GM10266 (cell line): ENCODE results near the gene WDPCP.

Experiments used
- DNase-seq: peaks from one replicate; pipeline ENCODE4 v3.0.0; 2012; ENCODE audit errors: extremely low spot score
- TF ChIP-seq, protein P1 (sequence below): IDR thresholded peaks from 2 replicates; pipeline ENCODE4 v1.5.1; 2012; ENCODE audit warnings: mild to moderate bottlenecking, low read depth; ENCODE audit not compliant: control insufficient read depth, insufficient read depth; ENCODE audit errors: missing control alignments

The WDPCP gene

DNA sequence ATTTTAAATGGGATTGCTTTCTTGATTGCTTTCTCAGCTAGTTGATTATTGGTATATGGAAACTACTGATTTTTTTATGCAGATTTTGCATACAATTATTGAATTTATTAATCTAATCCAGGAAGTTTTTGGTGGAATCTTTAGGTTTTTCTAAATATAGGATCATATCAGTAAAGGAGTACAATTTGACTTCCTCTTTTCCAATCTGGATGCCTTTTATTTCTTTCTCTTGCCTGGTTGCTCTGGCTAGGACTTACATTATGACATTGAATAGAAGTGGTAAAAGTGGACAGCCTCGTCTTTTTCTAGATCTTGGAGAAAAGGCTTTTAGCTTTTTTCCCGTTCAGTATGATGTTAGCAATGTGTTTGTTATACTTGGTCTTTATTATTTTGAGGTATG, 486.3 kb downstream of the WDPCP start:
- TF ChIP-seq, protein P1, sequence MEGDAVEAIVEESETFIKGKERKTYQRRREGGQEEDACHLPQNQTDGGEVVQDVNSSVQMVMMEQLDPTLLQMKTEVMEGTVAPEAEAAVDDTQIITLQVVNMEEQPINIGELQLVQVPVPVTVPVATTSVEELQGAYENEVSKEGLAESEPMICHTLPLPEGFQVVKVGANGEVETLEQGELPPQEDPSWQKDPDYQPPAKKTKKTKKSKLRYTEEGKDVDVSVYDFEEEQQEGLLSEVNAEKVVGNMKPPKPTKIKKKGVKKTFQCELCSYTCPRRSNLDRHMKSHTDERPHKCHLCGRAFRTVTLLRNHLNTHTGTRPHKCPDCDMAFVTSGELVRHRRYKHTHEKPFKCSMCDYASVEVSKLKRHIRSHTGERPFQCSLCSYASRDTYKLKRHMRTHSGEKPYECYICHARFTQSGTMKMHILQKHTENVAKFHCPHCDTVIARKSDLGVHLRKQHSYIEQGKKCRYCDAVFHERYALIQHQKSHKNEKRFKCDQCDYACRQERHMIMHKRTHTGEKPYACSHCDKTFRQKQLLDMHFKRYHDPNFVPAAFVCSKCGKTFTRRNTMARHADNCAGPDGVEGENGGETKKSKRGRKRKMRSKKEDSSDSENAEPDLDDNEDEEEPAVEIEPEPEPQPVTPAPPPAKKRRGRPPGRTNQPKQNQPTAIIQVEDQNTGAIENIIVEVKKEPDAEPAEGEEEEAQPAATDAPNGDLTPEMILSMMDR, result no peak
- DNase-seq, result no peak

DNA sequence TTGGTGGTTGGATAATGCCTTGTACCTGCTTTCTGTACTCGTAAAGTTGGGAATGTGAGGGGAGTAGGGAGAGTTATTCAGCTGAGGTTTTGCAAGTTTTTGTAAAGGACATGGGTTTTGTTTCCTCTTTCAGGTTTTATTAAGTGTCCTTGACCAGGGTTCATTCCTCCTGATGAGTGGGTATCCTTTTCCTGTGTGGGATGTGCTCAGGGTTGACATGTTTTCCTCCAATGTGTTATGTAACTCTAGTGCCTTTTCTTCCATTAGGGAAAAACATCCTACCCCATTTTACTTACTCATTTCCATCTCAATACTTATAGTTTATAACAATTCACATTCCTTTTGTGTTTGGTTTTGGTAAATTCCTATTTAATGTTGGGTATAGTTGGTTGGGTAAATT, 489.2 kb downstream of the WDPCP start:
- TF ChIP-seq, protein P1, result no peak

DNA sequence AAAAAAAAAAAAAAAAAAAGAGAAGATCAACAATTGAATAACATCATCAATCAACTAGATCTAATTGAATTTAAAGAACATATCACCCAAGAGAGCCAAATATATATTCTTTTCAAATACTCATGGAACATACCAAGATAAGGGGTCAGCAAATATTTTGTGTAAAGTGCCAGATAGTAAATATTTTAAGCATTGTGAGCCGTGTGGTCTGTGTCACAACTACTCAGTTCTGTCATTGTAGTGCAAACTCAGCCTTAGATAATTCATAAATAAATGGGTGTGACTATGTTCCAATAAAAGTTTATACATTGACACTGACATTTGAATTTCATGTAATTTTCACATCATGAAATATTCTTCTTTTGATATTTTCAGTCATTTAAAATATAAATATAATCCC, 491.8 kb downstream of the WDPCP start:
- TF ChIP-seq, protein P1, result no peak

More for the DNA sequence above, 489.2 kb downstream of the WDPCP start:
- no peak for DNase-seq

DNA sequence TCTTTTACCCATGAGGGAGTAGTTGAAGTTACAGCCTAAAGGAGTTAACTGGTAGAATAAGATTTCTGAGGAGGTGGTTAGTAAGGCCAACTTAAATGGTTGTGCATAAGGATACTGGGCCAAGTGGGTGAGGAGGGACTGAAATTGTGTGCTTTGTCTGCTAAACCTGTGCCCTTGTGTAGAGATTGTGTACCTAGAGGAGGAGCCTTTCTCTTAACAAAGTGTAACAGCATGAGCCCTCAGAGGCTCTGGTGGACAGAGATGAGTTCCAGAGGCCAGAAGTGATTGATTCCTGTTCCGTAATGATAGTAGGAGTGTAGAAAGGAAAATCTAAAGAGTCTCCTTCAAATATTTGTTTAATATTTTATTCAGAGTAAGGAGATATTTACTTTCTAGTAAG, 494.8 kb downstream of the WDPCP start:
- TF ChIP-seq, protein P1, result no peak
- no peak for DNase-seq

More for the DNA sequence above, 491.8 kb downstream of the WDPCP start:
- DNase-seq, result no peak

DNA sequence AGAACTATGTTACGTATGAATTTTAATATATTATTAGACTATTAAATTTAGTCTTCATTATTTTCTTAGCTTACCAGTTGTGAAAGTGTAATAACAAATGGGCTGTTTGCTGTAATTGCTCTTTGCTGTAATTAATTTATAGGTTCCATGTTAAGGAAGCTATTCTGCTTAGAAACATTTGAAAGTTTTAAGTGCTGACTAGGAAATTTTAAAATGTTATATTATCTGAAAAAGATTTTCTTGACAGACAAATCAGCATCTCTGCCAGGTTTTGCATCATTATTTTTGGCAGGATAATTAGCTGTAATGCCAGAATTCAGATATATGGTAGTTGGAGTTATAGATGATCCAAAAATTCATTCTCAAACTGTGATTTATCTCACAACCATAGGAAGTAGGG, 495.4 kb downstream of the WDPCP start:
- TF ChIP-seq, protein P1, result no peak
- no peak for DNase-seq

- no peak for DNase-seq
- TF ChIP-seq, protein P1, result no peak
Observed at GRCh38 chr2:63092401-63092800, 495.9 kb downstream of the WDPCP start.

DNA sequence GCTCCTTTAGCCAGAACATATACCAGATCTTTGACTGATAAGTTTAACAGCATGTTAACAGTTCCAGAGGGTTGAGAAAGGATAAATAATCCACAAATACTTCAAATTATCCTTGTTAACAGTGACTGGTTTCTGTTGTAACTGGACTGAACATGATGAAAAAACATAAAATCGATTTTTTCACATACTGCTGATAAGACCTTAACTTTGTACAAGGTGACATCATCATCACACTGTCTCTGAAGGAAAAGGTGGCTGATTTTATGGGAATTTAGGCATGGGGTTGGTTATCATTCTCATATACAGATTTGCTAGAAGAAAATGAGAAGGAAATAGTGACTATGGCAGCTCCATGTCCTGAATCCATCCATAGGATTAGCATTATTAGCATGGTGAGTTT, 501.6 kb downstream of the WDPCP start:
- TF ChIP-seq, protein P1, result no peak
- DNase-seq, result no peak
